GM18505 (cell line): ENCODE results near the gene PDE4DIP.
"Not testable (repeated sequence)": the region's sequence is repeated elsewhere in the genome, so short reads cannot be mapped to it uniquely, and the experiment has no call there.

ENCODE experiments used
- ATAC-seq: cut with Tn5 transposase; IDR thresholded peaks from one replicate; pipeline ENCODE4 v1.9.1; 2021; ENCODE audit not compliant: unreplicated experiment

PDE4DIP gene

DNA sequence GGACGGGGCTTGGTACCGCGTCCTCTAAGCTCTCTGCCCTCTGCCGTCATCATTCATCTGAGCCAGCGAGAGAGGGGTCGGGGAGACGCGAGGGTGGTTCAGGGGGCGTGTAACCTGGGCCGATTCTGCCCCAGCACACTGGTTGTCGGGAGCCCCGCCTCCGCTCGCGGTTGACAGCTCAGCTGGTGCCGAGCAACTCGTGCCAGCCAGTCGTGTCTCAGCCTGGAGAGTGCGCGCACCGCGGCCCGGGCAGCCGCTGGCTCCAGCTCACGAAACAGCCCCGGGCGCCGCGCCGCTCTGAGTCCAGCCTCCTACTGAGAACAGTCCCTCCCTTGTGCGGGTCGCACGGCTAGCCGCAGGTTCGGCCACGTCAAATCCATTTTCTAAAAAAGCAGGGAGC, at the start of gene PDE4DIP:
Gene PDE4DIP (plus strand): TSS at position 209 of the 400 bp plus-strand sequence. CDS start 347 bp downstream, outside the sequence.
- ATAC-seq = not testable (repeated sequence)

DNA sequence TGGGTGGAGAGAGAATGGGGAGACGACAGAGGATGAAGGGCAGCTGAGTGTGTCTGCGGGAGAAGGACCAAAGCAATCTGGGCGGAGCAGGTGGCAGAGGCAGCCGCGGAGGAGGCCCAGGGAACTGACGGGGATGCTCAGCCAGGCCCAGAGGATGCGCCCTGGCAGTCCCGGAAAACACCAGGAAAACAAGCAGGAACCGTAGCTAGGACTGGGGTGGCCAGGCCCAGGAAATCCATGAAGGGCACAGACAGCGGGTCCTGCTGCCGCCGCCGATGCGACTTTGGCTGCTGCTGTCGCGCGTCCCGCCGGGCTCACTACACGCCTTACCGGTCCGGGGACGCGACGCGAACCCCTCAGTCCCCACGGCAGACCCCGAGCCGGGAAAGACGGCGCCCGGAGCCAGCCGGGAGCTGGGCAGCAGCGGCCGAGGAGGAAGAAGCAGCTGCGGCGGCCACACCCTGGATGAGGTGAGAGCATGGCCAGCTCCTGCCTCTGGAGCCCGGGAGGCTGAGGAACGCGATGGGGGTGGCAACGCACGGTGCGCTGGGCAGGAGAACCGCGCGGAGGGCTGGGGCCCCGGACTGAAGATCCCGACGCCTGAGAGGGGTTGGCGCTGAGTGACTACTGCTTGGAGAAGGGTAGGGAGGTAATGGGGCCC, 35.8 kb upstream of the PDE4DIP start:
- ATAC-seq = not testable (repeated sequence)

DNA sequence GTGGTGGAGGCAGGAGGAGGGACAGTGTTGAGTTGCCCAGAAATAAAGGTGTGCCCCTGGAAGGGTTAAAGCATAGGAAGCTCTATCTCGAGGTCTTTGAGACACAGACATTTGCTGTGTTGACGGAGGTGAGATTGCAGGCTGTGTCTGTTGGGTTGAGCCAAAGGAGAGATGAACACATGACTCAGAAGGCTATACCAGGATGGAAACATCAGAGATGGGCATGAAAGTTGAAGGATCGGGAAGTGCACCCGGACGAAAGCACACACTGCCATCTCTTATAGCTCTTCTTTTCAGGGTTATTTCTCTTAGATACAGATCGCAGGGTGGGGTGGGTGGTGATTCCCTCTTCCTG, 35.3 kb upstream of the PDE4DIP start:
- not testable (repeated sequence) for ATAC-seq

DNA sequence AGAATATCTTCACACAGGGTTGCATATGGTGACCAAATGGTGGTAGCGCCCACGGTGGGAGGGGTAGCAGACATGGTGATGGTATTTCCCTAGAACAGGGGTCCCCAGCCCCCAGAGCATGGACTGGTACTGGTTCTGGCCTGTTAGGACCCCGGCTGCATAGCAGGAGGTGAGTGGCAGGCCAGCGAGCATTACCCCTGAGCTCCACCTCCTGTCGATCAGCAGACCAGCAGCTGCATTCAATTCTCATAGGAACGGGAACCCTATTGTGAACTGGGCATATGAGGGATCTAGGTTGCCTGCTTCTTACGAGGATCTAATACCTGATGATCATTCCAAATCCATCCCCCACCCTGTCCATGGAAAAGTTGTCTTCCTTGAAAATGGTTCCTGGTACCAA, 22.0 kb upstream of the PDE4DIP start:
- ATAC-seq = not testable (repeated sequence)

DNA sequence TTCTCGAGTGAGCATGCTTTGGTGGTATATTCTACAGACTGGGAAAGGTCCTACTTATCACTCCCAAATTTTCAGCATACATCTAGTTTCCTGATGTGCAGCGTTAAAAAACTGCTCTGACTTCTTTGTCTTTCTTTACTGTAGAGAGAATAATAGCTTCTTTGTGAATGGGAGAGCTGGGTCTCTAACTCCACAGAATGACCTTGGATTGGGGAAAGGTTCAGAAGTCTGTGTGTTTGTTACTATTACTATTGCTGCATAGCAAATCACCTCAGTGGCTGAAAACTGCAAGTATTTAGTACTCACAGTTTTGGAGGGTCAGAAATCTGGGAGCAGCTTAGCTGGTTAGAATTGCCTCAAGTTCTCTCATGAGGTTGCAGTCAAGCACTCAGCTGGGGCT, 20.4 kb upstream of the PDE4DIP start:
- ATAC-seq = not testable (repeated sequence)

DNA sequence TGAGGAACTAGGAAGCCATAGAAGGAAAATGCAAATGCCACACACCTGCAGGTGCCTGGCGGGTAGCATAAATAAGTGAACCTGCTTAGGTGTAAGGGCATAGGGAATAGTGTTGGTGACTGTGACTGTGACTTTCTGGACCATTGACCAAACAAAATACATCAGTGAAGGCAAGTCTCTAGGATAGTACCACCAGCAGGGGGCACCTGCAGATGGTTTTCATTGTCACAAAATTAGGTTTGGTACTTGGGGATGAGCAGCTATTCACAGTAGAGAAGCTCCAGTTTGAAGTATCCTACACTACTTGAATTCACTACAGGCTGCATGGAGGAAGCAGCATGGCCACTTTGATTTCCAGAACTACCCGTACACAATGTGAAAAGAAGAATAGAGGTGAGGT, 19.2 kb upstream of the PDE4DIP start:
- ATAC-seq = not testable (repeated sequence)

DNA sequence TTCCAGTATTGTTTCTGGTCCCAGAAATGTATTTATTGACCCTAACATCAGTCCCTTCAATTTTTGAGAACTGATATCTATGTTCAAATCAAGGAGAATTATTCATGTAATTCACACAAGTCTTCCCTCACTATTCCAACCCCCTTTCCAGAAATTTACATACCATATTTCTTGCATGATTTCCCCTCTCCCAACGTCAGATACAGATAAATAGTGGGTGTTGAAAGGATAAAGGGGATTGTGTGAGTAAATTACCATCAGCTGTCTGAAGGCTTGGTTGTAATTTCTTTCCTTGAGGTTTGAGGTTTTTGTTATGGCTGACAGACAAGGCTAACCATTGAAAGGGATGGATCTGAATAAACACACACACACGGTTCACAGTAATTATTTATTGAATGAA, 15.7 kb upstream of the PDE4DIP start:
- ATAC-seq = not testable (repeated sequence)

DNA sequence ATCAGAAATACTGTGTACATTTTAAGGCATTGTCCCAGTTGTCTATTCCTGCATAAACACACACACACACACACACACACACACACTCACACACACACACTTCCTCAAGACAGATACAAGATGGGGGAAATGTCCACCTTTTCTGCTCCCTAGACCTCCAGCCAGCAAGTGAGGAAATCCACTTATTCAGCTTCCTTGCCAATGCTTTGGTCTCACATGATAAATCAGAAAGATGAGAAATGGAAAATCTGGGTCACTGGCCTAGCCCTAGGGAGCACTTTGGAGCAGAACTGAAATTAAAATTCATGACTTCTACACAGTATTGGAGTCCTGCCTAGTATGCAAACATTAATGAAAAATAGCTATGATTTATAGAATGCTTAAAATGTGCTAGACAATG, 15.3 kb upstream of the PDE4DIP start:
- ATAC-seq = not testable (repeated sequence)

DNA sequence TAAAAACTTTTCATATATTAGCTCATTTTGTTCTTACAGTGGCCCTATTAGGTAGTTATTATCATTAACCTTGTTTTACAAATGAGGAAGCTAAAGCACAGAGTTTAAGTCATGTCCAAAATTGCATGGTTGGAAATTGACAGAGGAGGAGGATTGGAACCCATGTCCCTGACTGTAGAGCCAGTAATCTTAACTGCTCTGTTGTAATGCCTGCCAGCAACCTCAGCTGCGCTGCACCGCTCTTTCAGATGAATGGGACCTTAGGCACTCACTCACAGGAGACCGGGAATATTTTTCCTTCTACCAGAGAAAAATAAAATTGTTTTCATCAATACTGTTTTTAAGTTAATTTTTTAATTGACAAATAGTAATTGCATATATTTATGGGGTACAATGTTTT, 14.9 kb upstream of the PDE4DIP start:
- ATAC-seq = not testable (repeated sequence)

DNA sequence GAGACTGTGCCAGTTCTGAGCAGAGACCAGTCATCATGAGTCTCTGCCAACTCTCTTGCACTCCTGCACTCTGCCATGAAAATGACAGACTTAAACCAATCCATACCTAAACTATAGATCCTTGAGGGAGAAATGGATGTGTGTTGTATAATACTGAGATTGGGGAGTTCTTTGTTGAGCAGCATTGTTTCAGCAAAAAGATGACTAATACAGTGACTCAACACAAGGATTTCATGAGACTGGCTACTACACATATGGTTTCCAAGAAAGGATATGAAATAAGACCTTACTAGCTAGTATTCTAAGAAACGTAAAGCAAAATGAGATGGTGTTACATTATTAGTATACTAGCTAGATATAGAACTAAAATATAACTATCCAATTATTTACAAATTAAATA, 3.0 kb upstream of the PDE4DIP start:
- ATAC-seq = not testable (repeated sequence)

DNA sequence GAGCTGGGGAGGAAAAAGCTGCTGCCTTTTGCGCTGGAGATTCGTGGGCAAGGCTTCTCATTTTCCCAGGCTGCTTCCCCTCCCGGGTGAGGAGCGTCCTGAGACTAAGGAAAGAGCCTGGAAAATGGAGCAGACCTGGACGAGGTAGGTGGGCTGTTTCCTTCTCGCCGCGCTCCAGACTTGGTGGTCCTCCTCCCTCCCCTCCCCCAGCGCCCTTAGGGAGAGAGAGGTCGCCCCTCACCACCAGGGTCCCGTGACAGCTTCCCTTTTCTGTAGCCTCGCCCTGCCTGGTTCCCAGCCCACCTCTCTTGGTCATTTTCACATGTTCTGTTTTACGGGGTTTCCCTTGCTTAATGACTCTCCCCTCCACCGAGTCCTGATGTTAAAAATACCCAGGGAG, 423 bp downstream of the PDE4DIP start:
- ATAC-seq = not testable (repeated sequence)

DNA sequence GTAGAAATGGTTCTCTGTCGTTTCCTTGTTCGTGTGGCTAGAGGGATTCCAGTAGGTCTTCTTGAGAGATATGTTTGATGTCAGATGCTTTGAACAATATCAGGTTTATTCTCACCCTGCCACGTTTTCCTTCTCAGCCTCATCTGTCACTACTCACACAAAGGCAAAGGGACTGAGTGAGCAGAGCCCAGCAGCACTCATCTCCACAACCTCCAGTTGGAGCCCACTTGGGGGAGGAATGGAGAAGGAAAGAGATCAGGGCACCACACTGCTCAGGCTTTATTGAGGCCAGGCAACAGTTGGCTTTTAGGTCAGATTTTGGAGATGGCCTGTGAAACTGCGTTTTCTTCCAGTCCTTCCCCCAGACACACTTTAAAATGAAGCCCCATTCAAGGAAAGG, 840 bp downstream of the PDE4DIP start:
- not testable (repeated sequence) for ATAC-seq

DNA sequence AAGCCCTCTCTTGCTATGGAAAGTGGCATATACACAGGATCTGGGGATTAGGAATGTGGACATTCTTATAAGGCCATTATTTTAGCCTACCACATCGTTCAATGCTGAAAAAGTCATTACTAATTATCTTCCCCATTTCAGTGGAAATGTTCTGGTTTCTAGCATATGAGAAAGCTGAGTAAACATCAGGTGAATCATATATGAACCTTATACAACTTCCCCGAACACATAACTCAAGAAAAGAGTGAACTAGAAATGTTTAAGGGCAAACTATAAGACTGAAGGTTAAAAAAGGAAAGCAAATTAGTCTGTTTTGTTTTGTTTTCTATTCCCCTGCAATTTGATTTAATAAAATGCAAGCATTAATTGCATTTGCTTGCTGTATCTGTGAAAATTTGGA, 6.1 kb downstream of the PDE4DIP start:
- ATAC-seq = not testable (repeated sequence)

DNA sequence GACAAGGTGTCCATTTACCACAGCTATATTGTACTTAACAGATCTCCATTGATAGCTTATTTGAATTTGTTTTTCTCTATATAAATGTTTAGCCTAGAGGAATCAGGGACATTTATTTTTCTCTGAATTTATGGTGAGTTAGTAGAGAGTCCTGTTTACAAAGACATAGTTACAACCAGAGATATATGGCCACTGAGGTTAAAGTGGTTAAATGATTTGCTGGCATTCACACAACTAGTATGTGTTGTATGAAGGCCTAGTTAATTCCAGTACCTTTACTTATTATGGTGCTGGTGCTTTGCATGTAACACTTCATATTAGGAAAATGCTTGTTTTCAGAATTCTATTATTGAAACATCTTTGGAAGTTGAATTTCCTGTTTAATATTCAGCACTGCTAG, 6.6 kb downstream of the PDE4DIP start:
- not testable (repeated sequence) for ATAC-seq

DNA sequence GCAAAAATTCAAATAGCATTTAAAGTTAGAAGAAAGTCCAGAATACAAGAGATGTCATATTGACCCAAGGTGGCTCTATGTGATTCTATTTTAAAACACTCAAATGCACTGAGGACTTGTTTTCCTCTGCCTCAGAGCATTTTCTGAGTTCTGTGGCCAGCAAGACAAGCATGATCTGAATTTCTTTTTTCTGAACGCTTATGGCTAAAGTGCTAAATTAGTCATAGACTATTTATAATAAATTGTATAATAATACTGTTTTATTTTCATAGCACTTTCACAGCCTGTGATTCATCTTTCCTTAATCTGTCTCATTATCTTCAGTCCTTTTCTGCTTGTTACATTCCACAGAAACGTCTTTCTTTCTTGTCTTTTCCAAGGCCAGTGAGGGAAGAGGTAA, 7.5 kb downstream of the PDE4DIP start:
- not testable (repeated sequence) for ATAC-seq

DNA sequence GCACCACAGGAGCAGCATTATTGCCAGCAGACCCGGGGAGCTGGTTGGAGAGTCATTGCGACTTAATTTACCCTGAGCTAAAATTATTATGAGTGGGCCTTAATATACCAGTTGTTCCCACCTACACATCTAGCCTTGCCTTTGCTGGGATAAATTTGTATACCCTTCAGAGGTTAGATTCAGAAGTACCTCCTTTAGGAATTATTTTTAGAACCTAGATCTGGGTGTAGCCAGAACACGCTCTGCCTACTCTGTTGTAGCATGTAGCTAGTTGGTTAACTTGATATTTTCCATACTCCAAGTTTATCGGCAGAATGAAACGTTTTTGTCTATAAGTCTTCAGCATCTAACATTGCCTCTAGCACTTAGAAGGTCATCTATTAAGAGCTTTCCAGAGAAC, 9.1 kb downstream of the PDE4DIP start:
- ATAC-seq = not testable (repeated sequence)

DNA sequence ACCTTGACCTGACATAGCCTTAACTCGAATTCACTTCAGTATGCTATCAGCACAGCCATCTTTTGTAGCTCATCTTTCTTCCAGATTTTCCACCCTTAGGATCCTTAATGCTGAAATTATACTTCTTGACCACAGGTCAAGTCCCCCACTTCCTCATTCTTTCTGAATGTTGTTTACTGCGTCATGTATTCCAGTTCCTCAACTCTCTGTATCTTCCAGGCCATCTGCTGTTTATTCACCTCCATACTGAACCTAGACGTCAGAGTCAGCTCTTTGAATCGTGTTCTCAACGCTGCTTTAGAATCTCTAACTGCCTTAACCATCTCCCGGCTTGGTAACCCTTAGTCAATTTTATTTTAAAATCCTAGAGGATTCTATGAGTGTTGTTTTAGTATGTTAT, 9.8 kb downstream of the PDE4DIP start:
- ATAC-seq = not testable (repeated sequence)

DNA sequence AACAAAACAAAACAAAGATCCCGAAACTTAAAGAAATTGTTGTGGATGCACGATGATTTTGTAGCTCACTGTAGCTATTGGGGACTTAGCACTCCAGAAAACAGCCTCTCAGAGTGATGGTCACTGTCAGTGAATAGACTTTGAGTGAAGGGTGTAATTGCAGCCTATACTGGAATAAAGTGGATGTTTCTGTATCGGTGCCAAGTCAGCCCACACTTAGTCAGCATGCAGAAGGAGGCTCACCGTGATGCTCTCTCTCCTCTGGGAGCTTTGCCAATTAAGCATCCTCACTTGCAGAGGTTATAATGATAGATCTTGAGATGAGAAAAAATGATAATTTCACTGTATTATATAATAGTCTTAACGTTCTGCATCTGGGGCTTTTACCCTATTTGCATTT, 11.1 kb downstream of the PDE4DIP start:
- ATAC-seq = not testable (repeated sequence)

DNA sequence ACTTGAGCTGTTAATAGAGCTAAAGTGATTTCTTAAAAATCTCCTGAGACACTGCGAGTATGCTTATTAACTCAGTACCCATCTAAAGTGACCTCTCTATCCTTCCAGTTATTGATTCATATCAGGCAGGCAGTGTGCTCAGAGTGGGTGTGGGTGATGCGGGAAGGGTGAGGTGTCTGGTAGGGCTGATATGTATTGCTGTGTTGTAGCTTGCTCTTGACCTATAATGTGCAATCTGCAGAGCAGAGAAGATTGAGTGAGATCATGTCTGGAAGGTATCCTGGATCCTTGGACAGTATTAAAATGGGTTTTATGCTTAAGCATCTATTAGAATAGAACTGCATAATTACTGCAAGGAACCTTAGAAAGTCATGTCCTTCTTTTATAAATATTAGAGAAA, 15.8 kb downstream of the PDE4DIP start:
- not testable (repeated sequence) for ATAC-seq

DNA sequence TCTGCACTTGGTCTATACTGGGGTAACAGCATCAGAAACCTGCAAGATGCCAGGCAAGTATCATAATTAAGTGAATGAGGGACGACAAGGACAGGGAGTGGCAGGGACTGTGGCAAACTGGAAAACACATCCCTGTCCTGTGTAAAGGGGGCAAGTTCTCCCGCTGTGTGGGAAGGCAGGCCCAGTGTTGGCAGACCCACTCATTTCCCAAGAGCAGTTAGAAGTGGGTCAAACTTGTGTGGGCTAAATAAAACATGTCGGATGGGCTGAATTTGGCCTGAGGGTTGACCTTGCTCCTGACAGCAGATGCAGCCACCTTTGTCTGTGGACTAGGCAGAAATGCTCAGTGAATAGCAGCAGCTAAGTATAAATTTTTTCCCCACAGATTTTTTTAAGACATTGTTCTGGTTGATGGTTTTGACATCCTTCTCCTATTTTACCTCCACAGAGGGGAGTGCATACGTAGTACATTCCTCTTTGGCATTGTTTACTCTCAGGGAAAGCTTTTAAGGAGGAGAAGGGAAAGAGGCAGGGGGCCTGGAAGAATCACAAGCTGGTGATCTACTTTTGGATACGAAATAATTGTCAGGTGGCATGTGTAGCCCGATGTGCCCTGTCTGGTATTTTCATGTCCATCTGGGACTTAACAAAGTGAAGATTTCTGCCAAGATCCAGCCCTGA, 16.5 kb downstream of the PDE4DIP start:
- not testable (repeated sequence) for ATAC-seq

DNA sequence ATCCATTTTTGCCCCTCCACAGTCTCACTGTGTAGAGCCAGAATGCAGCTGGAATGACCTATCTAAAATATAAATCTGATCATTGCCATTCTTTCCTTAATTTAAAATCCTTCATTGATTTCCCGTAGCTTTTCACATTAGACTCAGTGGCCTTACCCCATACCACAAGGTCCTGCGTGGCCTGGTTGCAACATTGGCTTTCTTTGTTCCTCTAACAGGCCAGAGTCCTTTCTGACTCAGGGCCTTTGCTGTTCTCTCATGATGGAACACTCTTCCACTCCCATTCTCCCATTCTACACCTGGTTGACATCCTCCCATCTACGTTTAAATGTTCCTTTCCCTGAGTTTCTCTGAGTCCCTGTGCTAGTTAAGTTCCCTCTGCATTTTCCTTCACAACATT, 18.4 kb downstream of the PDE4DIP start:
- ATAC-seq = not testable (repeated sequence)

DNA sequence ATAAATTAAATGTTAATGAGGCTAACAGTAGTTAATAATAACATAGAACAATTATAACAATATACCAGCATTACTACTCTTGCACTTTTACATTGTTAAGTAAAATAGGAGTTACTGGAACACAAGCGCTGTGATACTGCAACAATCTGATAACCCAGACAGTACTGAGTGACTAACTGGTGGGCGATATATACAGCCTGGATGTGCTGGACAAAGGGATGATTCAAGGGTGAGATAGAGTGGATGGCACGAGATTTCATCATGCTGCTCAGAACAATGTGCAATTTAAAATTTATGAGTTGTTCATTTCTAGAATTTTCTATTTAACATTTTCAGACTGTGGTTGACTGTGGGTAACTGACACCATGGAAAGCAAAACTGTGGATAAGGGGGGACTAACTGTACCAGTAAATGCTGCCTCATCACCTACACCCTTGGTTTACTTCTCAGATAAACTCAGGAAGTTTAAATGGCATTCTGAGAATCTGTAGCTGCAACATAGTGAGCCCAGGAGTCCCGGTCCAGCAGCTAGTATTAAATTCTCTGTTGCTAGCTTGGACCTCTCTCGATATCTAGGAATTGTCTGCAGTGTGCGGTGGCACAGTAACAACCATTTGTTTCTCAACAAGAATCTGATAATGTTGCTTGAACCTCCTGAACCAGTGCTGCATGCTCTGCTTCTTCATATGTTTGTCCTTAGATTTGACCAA, 24.9 kb downstream of the PDE4DIP start:
- not testable (repeated sequence) for ATAC-seq
